Lower leg skin (tissue), 4 donors: ENCODE data around the gene PHLPP1. TPM values are rescaled to one million over a fixed set of nuclear protein-coding genes. Genes with fewer than 3 reads are reported as not detected.

ENCODE experiments used
- DNase-seq, 2 donors: peaks; one replicate each; pipeline ENCODE4 v3.0.0-alpha.2; 2019; ENCODE audit warnings: low spot score in 2 of 2
- H3K4me3 ChIP-seq: fragments of 200-600 bp; sonication (generic); 2 replicates; pipeline ENCODE4 v1.5.1; 2017; ENCODE audit warnings: mild to moderate bottlenecking, low read depth; ENCODE audit not compliant: poor library complexity, severe bottlenecking
- CTCF ChIP-seq, 3 donors: fragments of 450-650 bp; IDR thresholded peaks; one replicate each; pipeline ENCODE4 v1.5.1; 2016; ENCODE audit warnings: antibody characterized with exemption in 3 of 3, mild to moderate bottlenecking in 3 of 3, moderate library complexity in 2 of 3
- POLR2A ChIP-seq, 2 donors: fragments of 450-650 bp; IDR thresholded peaks; one replicate each; pipeline ENCODE4 v1.6.1; 2016 to 2017; ENCODE audit warnings: antibody characterized with exemption in 2 of 2, mild to moderate bottlenecking in 1 of 2, moderate library complexity in 1 of 2
- WGBS, 2 donors: methylation state at CpG; one replicate each; pipeline ENCODE4 v1.1.5; 2018; 5-methylcytosine and 5-hydroxymethylcytosine counted together
- intact Hi-C: fragments of 100-400 bp; cut with DNase I; formaldehyde crosslinking; loops from one replicate; pipeline ENCODE4 v1.15.0; 2023; ENCODE audit warnings: low total_unique reads
- total RNA-seq, 4 donors: library from RNA; depleted of rRNA; stranded (reverse); fragments of >200 nt; gene quantifications; one replicate each; pipeline ENCODE4 v1.1.0, GENCODE V29; 2016

PHLPP1 gene
- total RNA-seq, 4 donors from 2014 or later, result 27.3 to 38.5 (median 33.1) TPM

GRCh38 chr18:62948788-62949187 lies 233.4 kb downstream of the PHLPP1 start:
- TF ChIP-seq POLR2A (IDR thresholded peaks at IDR 0.05), result no peak
- TF ChIP-seq CTCF (IDR thresholded peaks at IDR 0.05), result no peak
- no peak for DNase-seq
- no peak overlapping the region for H3K4me3 ChIP-seq
- WGBS, 2 donors, result 96 to 99% methylated on average over 2 of the region's 2 CpGs
- intact Hi-C loops, result no loop called here

- 86 to 89% methylated on average over 1 of the region's 1 CpG for WGBS, 2 donors
- TF ChIP-seq CTCF (IDR thresholded peaks at IDR 0.05) (no peak), POLR2A (IDR thresholded peaks at IDR 0.05) (no peak)
- intact Hi-C loops, result no loop called here
- no peak for DNase-seq
- H3K4me3 ChIP-seq, result no peak overlapping the region
These were observed 234.9 kb downstream of the PHLPP1 start for GRCh38 chr18:62950246-62950645.

- intact Hi-C loops, result no loop called here
- TF ChIP-seq CTCF (IDR thresholded peaks at IDR 0.05), result no peak
- TF ChIP-seq POLR2A (IDR thresholded peaks at IDR 0.05), result no peak
These were observed 237.5 kb downstream of the PHLPP1 start for GRCh38 chr18:62952807-62953206.

GRCh38 chr18:62953663-62954062 lies 238.3 kb downstream of the PHLPP1 start:
- no peak overlapping the region for H3K4me3 ChIP-seq
- DNase-seq, result no peak
- TF ChIP-seq CTCF (IDR thresholded peaks at IDR 0.05) (no peak), POLR2A (IDR thresholded peaks at IDR 0.05) (no peak)
- WGBS, 2 donors, result 57 to 63% methylated on average over 2 of the region's 2 CpGs
- intact Hi-C loops, result no loop called here

More at GRCh38 chr18:62952807-62953206, 237.5 kb downstream of the PHLPP1 start:
- WGBS, 2 donors, result 78 to 84% methylated on average over 4 of the region's 4 CpGs
- no peak overlapping the region for H3K4me3 ChIP-seq
- no peak for DNase-seq

- no peak for DNase-seq
- H3K4me3 ChIP-seq, result no peak overlapping the region
- WGBS, 2 donors, result 83% methylated on average over 2 of the region's 2 CpGs
- TF ChIP-seq POLR2A (IDR thresholded peaks at IDR 0.05) (no peak), CTCF (IDR thresholded peaks at IDR 0.05) (no peak)
- intact Hi-C loops, result no loop called here
These were observed 239.0 kb downstream of the PHLPP1 start for GRCh38 chr18:62954366-62954765.

GRCh38 chr18:62957885-62958472 lies 242.6 kb downstream of the PHLPP1 start:
- intact Hi-C loops, result no loop called here
- DNase-seq, result no peak
- no peak for TF ChIP-seq CTCF (IDR thresholded peaks at IDR 0.05)
- no peak for TF ChIP-seq POLR2A (IDR thresholded peaks at IDR 0.05)
- H3K4me3 ChIP-seq, result no peak overlapping the region
- 84% methylated on average over 9 of the region's 9 CpGs for WGBS, 2 donors
